Gastrocnemius medialis (tissue), 4 donors: ENCODE results near the gene WDFY4. TPM values are rescaled to one million over a fixed set of nuclear protein-coding genes. Genes with fewer than 3 reads are reported as not detected.

Experiments used
- ATAC-seq, 2 donors: fragments of 150-250 bp; one replicate each; pipeline ENCODE4 v1.9.1; 2016
- DNase-seq, 2 donors: peaks; one replicate each; pipeline ENCODE4 v3.0.0-alpha.2; 2019
- H3K27ac ChIP-seq, 4 donors: fragments of 200-600 bp; sonication (generic); 1 replicate in 1 of 4; 2 replicates in 3 of 4; pipeline ENCODE4 v1.5.1; 2016 to 2018; ENCODE audit warnings: mild to moderate bottlenecking in 2 of 4, moderate library complexity in 1 of 4
- H3K27me3 ChIP-seq, 3 donors: fragments of 200-600 bp; sonication (generic) in 2 of 3; 1 replicate in 1 of 3; 2 replicates in 2 of 3; pipeline versions ENCODE4 v1.5.1 to v1.6.0; 2016 to 2019; ENCODE audit warnings: mild to moderate bottlenecking in 1 of 3, moderate library complexity in 1 of 3
- H3K36me3 ChIP-seq, 2 donors: fragments of 200-600 bp; sonication (generic) in 1 of 2; one replicate each; pipeline ENCODE4 v1.5.1; 2017 to 2018
- H3K4me1 ChIP-seq, 2 donors: fragments of 200-600 bp; sonication (generic) in 1 of 2; one replicate each; pipeline ENCODE4 v1.5.1; 2016 to 2017; ENCODE audit warnings: mild to moderate bottlenecking in 2 of 2
- H3K4me3 ChIP-seq, 4 donors: fragments of 200-600 bp; sonication (generic) in 3 of 4; 1 replicate in 1 of 4; 2 replicates in 3 of 4; pipeline ENCODE4 v1.5.1; 2016 to 2019; ENCODE audit warnings: mild to moderate bottlenecking in 2 of 4
- H3K9me3 ChIP-seq, 3 donors: fragments of 200-600 bp; sonication (generic) in 2 of 3; 1 replicate in 1 of 3; 2 replicates in 2 of 3; pipeline ENCODE4 v1.5.1; 2016 to 2019
- CTCF ChIP-seq, 5 experiments: fragments of 450-650 bp in 3 of 5; fragments of 200-600 bp in 2 of 5; sonication (generic) in 2 of 5; IDR thresholded peaks in 4 of 5; conservative IDR thresholded peaks in 1 of 5; 1 replicate in 4 of 5; 2 replicates in 1 of 5; pipeline ENCODE4 v1.5.1; 2016 to 2019; ENCODE audit warnings: antibody characterized with exemption in 5 of 5, mild to moderate bottlenecking in 3 of 5, moderate library complexity in 3 of 5
- POLR2A ChIP-seq, 2 donors: fragments of 450-650 bp; IDR thresholded peaks; one replicate each; pipeline ENCODE4 v1.6.1; 2017; ENCODE audit warnings: antibody characterized with exemption in 2 of 2, mild to moderate bottlenecking in 2 of 2, moderate library complexity in 2 of 2
- in situ Hi-C, 4 donors: fragments of 200-750 bp; cut with MboI; loops; one replicate each; pipeline versions ENCODE4 v1.15.0 to v1.8.0; 2017; ENCODE audit warnings: low sequenced_read_pairs in 4 of 4
- intact Hi-C: fragments of 100-400 bp; cut with DNase I; formaldehyde crosslinking; loops from one replicate; pipeline ENCODE4 v1.15.1; 2023; ENCODE audit warnings: low total_unique reads
- total RNA-seq, 4 donors: library from RNA; depleted of rRNA; stranded (reverse); fragments of >200 nt; gene quantifications; one replicate each; pipeline versions ENCODE4 v1.1.0 to v1.2.3, GENCODE V29; 2016

Gene WDFY4
- total RNA-seq, 4 donors from 2014 or later: 0.29 to 0.94 (median 0.59) TPM

DNA sequence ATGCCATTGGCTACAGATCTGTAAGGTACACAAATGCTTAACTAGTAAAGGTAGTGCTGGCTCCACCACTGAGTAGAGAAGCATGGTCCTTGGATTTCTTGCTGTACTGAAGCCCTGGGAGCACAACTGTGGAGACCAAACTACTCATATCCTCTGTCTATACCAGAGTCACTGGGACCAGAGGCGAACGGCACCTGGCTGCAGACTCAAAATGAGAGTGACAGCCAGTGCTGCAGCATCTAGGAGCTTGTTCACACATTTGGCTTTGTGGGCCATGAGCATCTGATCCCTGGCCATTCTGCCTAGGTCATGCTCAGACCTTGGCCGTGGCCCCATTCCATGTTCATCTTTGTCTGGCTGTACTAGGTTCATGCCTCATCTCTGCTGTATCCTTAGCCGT lies 223.1 kb downstream of the WDFY4 start:
- no peaks in the 10 kb centered on the region for H3K27me3 ChIP-seq
- no peak for TF ChIP-seq POLR2A (IDR thresholded peaks at IDR 0.05)
- TF ChIP-seq CTCF (IDR thresholded peaks at IDR 0.05 in 4 of 5, conservative IDR thresholded peaks at IDR 0.05 in 1 of 5): no peak
- in situ Hi-C loops: no loop called here
- ATAC-seq (no peak), DNase-seq (no peak)
- H3K4me1 ChIP-seq: no peaks in the 10 kb centered on the region
- no peaks in the 10 kb centered on the region for H3K9me3 ChIP-seq
- no peaks in the 10 kb centered on the region for H3K36me3 ChIP-seq
- intact Hi-C loops: no loop called here
- no peak overlapping the region for H3K27ac ChIP-seq
- no peak overlapping the region for H3K4me3 ChIP-seq

GRCh38 chr10:48910548-48910947 lies 225.9 kb downstream of the WDFY4 start:
- in situ Hi-C loops (no loop called here), intact Hi-C loops (no loop called here)
- Histone ChIP-seq H3K36me3 (no peaks in the 10 kb centered on the region), H3K9me3 (no peaks in the 10 kb centered on the region), H3K27ac (no peak overlapping the region), H3K4me3 (no peak overlapping the region), H3K27me3 (no peaks in the 10 kb centered on the region), H3K4me1 (no peaks in the 10 kb centered on the region)
- TF ChIP-seq CTCF (IDR thresholded peaks at IDR 0.05 in 4 of 5, conservative IDR thresholded peaks at IDR 0.05 in 1 of 5) (no peak), POLR2A (IDR thresholded peaks at IDR 0.05) (no peak)
- DNase-seq: no peak
- no peak for ATAC-seq

- intact Hi-C loops (no loop called here), in situ Hi-C loops (no loop called here)
- Histone ChIP-seq H3K27me3 (no peaks in the 10 kb centered on the region), H3K36me3 (no peaks in the 10 kb centered on the region), H3K4me3 (no peak overlapping the region), H3K27ac (no peak overlapping the region), H3K4me1 (no peaks in the 10 kb centered on the region), H3K9me3 (no peaks in the 10 kb centered on the region)
- no peak for ATAC-seq
- DNase-seq: no peak
- no peak for TF ChIP-seq POLR2A (IDR thresholded peaks at IDR 0.05)
- no peak for TF ChIP-seq CTCF (IDR thresholded peaks at IDR 0.05 in 4 of 5, conservative IDR thresholded peaks at IDR 0.05 in 1 of 5)
Observed at GRCh38 chr10:48913674-48914073, 229.0 kb downstream of the WDFY4 start.

DNA sequence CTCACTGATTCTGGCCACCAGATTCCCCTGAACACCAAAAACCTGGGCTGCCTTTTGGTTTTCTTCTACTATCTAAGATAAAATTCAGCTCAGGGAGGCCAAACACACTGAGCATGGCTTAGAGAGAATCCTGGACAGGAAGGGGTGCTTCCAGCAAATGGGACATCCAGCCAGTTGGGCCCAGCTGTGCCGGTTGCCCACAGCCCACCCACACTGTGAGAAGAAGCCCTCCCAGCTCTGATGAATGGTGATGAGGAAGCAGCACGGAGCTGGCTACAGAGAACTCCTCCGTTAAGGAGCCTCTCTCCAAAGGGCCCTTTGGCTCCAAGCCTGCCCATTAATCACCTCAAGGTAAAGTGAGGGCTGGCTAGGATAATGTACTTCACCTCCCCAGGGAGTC lies 239.1 kb downstream of the WDFY4 start:
- in situ Hi-C loops (no loop called here), intact Hi-C loops (no loop called here)
- H3K27ac ChIP-seq: no peak overlapping the region
- H3K36me3 ChIP-seq: no peaks in the 10 kb centered on the region
- no peak for ATAC-seq
- H3K9me3 ChIP-seq: no peaks in the 10 kb centered on the region
- DNase-seq: no peak
- H3K4me1 ChIP-seq: no peaks in the 10 kb centered on the region
- TF ChIP-seq CTCF (IDR thresholded peaks at IDR 0.05 in 4 of 5, conservative IDR thresholded peaks at IDR 0.05 in 1 of 5) (no peak), POLR2A (IDR thresholded peaks at IDR 0.05) (no peak)
- H3K4me3 ChIP-seq: no peak overlapping the region
- no peaks in the 10 kb centered on the region for H3K27me3 ChIP-seq

DNA sequence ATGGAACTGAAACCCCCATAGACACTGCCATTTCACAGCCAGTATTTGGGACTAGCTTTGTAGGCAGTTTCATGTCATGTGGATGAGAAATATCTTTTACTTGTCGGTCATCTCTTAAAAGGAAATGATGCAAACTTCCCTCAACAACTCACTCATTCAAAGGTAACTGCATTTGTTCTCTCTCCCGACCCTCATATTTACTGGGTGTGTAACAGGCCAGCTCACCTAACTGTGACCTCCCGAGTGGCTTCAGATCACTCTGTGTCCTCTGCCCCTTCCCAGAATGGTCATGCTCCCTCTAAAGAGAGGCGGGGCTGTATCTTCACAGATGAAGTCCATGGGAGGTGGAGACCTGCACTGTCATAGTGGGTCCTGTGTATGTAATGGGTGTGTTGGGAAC lies 240.3 kb downstream of the WDFY4 start:
- Histone ChIP-seq H3K36me3 (no peaks in the 10 kb centered on the region), H3K4me1 (no peaks in the 10 kb centered on the region), H3K4me3 (no peak overlapping the region), H3K9me3 (no peaks in the 10 kb centered on the region), H3K27me3 (no peaks in the 10 kb centered on the region), H3K27ac (no peak overlapping the region)
- intact Hi-C loops (no loop called here), in situ Hi-C loops (no loop called here)
- TF ChIP-seq POLR2A (IDR thresholded peaks at IDR 0.05) (no peak), CTCF (IDR thresholded peaks at IDR 0.05 in 4 of 5, conservative IDR thresholded peaks at IDR 0.05 in 1 of 5) (no peak)
- no peak for DNase-seq
- no peak for ATAC-seq
